NK-92 treated with Interleukin-12 subunit alpha and Interleukin-12 subunit beta, amount 100 ng/mL, for 24 hours (cell line): ENCODE measurements around the gene AMMECR1L.
A peak's percentile ranks its signal among the peaks of the same experiment; 100 is the strongest.
"Not testable (repeated sequence)": the region's sequence is repeated elsewhere in the genome, so short reads cannot be mapped to it uniquely, and the experiment has no call there.

Experiments
- DNase-seq: peaks from one replicate; lab custom pipeline; 2025; lab: John Stamatoyannopoulos, UW

AMMECR1L gene

DNA sequence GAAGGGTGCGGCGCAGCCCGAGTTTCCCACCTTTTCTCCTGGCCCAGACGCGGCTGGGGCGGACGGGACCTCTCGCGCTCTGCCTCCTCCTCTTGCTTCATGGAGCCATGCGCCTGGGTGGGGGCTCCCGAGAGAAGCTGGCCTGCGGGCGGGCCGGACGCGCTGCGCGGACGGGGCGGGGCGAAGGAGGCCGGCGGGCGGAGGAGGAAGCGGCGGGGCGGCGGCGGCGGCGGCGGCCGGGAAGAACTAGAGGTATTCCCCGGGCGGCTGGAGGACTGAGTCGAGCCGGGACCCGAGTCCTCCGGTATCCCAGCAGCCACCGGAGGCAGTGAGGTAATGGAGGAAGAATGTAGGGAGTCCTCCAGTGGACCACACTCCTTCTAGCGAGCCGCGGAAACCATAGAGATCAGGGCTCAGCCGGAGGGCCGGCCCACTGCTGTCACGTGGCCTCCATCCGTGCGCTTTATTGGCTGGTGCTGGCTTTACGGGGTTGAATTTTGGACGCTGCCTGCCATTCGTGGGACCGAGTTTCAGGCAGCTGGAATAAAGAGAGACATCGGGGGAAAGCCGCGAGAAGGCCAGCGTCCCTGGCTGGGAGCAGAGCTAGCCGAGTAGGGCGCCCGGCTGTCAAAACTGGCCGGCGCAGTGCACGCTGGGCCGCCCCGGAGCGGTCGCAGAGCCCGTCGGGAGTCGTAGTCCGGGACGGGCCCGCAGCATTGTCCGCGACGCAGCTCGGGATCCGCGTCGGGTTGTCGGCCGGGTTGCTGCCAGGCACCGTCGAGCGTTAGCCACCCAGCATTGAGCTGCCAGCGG is at the start of gene AMMECR1L:
TSS of gene AMMECR1L (minus strand) at position 177 of the 813 bp plus-strand sequence. CDS start 11,722 bp downstream, outside the sequence.
- peak; percentile 38 for DNase-seq

DNA sequence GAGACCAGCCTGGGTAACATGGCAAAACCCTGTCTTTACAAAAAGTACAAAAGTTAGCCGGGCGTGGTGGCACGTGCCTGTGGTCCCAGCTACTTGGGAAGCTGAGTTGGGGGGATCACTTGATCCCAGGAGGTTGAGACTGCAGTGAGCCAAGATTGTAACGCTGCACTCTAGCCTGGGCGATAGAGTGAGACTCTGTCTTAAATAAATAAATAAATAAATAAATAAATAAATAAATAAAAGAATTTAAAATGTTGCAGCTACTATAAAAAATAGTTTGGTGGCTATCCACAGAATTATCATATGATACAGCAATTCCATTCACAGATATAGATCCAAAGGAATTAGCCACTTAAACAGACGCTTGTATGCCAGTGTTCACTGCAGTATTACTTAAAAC is 49.6 kb upstream of the AMMECR1L start:
- DNase-seq: no peak

DNA sequence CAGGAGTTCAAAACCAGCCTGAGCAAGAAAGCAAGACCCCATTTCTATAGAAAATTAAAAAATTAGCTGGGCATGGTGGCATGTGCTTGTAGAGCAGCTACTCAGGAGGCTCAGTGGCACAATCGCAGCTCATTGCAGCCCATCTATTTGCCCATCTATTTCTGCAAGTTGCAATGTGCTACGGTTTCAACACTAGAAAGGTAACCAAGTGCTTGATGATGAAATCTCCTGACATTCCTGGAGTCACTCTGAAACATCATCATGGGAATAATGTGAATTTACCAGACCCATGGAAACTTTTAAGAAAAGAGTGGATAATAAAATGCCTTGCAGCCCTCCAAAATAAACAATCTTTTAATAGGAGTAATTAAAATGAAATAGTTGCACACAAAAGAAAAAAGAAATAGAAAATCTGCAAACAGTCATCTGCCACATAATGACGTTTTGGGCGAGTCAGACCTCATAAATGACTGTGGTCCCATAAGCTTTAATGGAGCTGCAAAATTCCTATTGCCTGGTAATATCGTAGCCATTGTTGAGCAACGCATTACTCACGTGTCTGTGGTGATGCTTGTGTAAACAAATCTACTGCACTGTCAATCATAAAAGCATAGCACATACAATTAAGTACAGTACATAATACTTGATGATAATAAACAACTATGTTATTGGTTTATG is 46.6 kb upstream of the AMMECR1L start:
- DNase-seq: no peak

DNA sequence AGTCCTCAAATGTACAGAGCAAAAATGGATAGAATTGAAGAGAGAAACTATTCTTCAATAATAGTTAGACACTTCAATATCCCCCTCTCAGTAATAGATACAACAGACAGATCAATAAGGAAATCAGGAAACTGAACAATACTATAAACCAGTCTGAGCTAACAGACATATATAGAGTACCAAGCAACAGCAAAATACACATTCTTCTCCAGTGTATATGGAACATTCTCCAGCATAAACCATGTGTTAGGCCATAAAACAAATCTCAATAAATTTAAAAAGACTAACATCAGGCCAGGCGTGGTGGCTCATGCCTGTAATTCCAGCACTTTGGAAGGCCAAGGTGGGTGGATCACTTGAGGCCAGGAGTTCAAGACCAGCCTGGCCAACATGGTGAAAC is 43.7 kb upstream of the AMMECR1L start:
- no peak for DNase-seq

DNA sequence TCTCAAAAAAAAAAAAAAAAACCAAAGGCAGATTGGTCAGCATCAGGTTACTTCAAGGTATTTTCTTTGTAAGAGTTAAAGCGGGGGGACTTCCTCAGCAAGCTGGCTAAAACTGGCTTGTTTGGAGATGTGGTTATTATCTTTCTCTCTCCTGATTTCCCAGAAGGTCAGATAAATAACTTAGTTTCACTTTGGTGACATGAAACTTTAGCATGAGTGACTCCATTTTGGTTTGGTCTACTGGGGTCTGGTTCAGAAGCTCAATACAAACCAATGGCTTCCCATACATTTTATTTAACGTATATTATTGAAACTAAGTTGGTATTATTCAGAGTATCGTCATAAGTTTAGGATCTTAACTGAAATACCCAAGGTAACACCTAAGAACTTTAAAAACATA is 41.6 kb upstream of the AMMECR1L start:
- DNase-seq: no peak

DNA sequence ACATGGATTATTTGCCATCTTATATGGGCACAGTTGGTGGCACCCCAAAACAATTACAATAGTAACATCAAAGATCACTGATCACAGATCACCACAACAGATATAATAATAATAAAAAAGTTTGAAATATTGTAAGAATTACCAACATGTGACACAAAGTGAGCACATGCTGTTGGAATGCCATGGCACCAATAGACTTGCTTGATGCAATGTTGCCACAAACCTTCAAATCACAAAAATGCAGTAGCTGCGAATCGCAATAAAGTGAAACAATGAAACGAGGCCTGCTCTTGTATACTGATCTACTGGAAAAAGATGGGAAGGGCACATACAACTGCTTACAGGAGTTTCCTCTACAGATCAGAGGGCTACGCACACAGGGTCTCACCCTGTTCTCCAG is 32.2 kb upstream of the AMMECR1L start:
- DNase-seq: no peak

DNA sequence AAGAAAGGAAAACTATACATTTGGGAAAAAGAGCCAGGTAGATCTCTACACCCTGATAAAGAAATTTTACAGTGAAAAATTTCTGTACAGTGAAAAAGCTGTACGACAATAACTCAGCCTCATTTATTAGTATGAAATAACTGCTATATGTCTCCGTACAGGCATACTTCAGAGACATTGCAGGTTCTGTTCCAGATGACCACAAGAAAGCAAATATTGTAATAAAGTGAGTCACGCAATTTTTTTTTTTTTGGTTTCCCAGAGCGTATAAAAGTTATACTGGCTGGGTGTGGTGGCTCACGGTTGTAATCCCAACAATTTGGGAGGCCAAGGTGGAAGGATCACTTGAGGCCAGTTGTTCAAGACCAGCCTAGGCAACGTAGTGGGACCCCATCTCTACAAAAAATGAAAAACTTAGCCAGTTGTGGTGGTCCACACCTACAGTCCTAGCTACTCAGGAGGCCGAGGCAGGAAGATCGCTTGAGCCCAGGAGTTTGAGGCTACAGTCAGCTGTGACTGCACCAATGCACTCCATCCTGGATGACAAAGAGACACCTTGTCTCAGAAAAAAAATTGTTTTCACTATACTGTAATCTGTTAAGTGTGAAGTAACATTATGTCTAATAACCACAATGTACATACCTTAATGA is 28.2 kb upstream of the AMMECR1L start:
- no peak for DNase-seq

DNA sequence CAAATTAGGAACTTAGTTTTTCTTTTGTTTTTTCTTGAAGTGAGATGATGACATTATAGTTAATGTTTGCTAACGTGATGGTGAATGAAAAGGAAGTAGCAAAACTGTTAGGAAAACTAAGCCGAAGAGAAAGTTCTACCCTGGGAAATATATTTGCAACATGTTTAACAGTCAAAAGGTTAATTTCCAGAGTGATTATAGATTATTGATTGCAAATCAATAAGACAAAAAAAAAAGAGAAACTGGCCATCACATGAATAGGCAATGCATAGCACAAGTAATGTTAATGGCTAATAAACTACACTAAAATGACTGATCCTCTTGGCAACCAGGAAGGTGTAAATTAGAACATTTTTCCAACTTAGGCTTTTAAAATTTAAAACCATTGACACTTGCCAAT is 26.0 kb upstream of the AMMECR1L start:
- DNase-seq: no peak

DNA sequence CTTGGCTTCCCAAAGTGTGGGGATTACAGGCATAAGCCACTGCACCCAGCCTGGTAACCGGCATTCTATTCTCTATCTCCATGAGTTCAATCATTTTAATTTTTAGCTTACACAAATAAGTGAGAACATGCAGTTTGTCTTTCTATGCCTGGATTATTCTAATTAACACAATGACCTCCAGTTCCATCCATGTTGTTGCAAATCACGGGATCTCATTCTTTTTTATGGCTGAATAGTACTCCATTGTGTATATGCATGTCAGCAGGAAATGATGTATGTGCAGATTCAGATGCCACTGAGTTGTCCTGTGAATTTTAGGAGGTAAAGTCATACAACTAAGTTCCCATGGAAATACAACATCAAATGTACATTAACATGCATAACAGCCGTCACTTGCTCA is 24.7 kb upstream of the AMMECR1L start:
- DNase-seq: no peak

DNA sequence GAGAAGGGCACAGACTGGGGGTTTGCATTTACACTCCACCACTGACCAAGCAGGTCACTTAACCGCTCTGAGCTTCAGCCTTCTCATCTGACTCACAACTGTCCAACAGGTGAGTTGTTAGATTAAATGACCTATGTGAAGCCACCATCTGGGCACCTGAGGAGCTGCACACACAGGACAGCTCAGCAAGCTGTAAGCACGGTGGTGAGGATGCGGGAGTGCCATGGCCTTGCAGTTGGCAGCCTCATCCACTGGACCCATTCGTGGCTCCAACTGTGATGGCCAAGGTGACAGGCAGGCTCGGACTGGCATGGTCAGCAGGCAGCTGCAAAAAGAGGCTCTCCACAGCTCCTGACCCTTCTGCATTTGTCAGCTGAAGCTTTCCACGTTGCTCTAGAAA is 23.3 kb upstream of the AMMECR1L start:
- no peak for DNase-seq

DNA sequence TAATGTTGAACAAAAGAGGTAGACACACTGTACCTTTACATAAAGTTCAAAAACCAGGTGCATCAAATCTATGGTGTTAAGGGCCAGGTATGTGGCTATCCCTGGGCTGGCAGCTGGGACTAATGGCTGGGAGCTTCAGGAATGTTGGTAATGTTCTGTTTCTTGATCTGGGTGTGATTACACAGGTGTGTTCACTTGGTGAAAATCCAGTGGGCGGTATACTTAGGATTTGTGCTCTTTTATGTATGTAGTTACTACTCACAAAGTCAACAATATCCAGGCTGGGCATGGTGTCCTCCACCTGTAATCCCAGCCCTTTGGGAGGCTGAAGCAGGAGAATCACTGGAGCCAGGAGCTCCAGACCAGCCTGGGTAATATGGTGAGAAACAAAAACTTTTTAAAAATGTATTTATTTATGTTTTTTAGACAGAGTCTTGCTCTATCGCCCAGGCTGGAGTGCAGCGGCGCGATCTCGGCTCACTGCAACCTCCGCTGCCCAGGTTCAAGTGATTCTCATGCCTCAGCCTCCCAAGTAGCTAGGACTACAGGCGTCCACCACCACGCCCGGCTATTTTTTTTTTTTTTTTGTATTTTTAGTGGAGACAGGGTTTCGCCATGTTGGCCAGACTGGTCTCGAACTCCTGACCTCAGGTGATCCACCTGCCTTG is 22.1 kb upstream of the AMMECR1L start:
- DNase-seq: not testable (repeated sequence)

DNA sequence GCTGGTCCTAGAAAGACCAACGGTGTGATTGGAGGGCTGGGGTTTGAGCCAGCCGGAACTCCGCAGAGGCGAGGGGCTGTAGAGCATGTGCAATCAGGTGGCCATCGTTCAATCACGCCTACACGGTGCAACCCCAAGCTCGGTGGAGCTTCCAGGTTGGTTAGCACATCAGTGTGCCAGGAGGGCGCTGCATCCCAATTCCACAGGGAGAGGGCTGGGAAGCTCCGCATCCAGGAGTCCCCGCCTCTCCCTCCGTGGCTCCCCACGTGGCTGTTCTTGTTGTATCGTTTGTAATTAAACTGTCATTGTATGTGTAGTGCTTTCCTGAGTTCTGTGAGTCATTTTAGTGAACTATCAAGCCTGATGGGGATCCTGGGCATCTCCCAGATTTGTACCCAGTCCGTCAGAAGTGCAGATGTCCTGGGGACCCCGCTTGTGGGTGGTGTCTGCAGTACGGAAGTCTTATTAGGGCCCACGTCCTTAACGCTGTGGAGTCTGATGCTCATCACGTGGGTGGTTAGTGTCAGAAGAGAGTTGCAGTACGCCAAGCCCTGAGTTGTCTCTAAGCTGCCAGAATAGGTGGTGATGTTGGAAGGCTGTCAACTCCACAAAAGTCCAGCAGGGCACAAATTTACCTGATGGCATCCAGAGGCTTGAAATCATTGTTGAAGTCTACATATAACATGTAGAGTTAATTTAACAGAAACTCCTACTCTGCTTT is 20.6 kb upstream of the AMMECR1L start:
- DNase-seq: no peak

DNA sequence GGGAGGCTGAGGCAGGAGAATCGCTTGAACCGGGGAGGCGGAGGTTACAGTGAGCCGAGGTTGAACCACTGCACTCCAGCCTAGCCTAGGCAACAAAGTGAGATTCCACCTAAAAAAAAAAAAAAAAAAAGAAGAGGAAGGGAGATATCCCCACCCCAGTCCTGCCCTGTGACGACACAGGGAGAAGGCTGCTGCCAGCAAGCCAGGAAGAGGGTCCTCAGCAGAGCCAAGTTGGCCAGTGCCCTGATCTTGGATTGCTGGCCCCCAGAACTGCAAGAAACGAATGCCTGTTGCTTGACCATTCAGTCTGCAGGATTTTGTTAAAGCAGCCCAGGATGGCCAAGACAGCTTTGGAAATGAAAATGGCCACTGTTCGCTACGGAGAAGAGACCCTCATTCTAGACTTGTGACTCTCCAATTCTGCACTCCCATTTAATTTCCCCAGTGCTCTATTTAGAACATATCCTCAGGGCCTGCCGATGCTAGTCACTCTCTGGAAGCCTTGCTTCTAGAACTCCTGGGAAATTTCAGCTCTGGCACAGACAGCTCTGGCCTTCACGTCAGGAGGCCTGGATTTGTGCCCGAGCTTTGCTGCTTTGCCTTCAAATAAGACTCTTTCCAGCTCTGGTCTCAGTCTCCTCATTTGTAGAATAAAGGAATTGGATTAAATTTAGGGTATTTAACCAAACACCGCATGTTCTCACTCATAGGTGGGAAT is 15.7 kb upstream of the AMMECR1L start:
- DNase-seq: no peak

DNA sequence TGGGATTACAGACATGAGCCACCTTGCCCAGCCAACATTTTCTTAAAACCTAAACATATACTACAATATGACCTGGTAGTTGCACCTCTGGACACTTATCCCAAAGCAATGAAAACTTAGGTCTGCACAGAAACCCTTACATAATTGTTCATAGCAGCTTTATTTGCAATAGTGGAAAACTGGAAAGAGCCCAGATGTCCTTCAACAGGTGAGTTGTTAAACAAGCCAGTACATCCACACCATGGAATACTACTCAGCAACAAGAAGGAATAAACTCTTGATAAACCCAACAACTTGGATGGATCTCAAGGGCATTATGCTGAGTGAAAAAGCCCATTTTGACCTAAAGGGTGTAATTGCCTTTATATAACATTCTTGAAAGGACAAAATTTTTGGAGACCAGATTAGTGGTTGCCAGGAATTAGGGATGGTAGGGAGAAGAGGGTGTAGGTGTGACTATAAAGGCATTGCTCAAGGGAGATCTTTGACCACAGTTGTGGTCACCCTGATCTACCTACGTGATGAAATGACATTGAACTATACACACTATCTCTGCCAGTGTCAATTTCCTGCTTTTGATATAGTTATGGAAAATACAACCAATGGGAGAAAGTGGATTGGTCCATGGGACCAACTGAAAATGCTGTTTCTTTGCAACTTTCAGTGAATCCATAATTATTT is 11.9 kb upstream of the AMMECR1L start:
- DNase-seq: no peak

DNA sequence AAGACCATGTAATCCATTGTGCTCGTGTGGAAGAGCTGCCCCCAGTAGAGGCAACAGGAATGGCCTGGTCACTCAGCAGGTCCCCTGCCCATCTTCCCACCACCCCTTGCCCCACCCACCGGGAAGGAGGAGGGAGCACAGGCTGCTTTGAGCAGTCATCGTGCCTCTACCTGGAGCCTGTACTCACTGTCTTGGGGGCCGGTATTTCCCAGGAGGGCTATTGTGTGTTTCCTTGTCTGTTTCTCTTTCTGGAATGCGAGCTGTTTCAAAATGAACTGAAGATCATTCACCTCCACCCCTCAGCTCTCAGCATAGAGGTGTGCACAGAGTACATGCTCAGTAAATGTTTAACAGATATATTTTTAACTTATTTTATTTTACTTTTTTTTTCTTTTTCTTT is 7.7 kb upstream of the AMMECR1L start:
- no peak for DNase-seq

DNA sequence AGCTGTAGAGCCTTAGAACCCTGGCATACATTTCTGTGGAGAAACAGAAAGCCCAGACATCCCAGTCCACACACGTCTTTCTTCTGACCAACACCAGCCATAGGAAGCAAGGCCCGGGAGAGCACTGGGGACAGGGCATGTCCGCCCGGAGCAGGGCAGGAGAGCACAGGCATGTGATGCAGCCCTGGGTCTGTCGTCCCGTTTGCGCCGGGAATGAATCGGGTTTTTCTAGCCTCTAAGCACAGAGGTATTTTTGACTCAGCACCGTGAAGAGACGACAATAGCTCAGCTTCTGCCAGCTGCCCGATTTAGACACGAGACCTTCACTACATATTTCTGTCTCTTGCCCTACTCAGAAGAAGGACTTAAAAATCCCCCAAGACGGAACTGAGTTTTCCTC is 7.3 kb upstream of the AMMECR1L start:
- no peak for DNase-seq

DNA sequence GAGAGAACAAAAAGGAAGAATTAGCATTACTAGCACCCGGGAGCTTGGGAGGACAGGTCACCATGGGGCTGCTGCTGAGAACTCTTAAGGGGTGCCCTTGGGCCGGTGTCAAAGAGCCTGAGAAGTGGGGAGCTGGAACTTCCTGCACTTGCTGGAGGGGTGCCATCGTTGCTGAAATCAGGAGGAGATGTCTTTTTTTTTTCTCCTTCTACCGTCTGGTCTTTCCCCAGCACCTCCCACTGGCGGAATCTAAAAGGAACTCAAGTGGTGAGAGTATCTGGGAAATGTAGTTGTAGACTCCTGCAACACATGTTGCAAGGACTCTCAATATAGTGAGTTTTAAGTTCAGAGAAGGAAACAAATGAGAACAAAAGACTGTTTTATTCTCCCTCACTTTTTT is 6.1 kb upstream of the AMMECR1L start:
- DNase-seq: no peak

DNA sequence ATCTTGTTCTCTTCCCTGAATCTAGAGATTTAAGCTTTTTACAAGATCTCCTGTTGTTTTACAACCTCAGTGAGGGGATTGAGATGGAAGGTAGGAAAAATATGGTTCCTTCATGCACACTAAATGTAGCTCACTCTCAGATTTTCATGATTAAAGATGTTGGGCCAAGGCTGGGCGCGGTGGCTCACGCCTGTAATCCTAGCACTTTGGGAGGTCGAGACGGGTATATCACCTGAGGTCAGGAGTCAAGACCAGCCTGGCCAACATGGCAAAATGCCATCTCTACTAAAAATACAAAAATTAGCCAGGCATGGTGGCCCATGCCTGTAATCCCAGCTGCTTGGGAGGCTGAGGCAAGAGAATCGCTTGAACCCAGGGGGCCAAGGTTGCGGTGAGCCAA is 5.0 kb upstream of the AMMECR1L start:
- not testable (repeated sequence) for DNase-seq

DNA sequence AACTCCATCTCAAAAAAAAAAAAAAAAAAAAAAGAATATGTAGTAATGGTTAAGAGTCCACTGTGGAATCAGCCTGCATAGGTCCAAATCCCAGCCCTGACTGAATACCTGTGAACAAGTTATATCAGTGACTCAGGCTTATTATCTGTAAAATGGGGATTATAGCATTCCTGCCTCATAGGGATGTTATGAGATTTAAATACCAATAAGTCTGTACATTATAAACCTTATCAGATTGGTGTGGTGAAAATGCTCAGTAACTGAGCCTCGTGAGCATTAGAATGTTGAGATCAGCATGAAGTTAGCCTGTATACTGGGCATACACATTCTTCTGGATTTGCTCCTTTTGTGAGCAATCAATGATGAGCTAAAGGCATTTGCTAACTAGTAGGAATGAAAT is 3.0 kb upstream of the AMMECR1L start:
- no peak for DNase-seq

DNA sequence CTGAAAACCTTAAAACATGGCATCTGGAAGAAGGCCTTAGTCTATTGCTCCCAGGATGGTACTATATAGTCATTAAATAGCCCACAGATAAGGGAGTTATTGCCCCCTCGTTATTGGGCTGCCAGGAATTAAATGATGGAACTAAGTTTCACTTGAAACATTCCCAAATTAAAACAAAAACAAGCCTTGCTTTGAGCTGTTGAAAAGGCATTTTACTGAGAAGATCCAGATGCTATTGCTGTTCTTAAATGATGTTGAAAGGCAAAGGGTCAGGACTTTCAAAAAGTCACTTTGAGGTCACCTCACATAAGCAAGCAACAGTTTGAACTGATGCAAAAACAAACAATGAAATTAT is 2.0 kb upstream of the AMMECR1L start:
- DNase-seq: no peak
